GM12875 (cell line): Measurements from ENCODE around the gene RTN4IP1.

ENCODE experiments used
- H3K4me3 ChIP-seq: one replicate; pipeline ENCODE4 v1.5.1; 2011; ENCODE audit warnings: low read depth, low read length, control low read depth
- TF ChIP-seq, protein P1 (sequence below): IDR thresholded peaks from 2 replicates; pipeline ENCODE4 v1.5.1; 2011; ENCODE audit warnings: low read depth, mild to moderate bottlenecking, control low read depth, inconsistent platforms, low read length, moderate library complexity, borderline replicate concordance; ENCODE audit not compliant: insufficient read depth

The RTN4IP1 gene

DNA sequence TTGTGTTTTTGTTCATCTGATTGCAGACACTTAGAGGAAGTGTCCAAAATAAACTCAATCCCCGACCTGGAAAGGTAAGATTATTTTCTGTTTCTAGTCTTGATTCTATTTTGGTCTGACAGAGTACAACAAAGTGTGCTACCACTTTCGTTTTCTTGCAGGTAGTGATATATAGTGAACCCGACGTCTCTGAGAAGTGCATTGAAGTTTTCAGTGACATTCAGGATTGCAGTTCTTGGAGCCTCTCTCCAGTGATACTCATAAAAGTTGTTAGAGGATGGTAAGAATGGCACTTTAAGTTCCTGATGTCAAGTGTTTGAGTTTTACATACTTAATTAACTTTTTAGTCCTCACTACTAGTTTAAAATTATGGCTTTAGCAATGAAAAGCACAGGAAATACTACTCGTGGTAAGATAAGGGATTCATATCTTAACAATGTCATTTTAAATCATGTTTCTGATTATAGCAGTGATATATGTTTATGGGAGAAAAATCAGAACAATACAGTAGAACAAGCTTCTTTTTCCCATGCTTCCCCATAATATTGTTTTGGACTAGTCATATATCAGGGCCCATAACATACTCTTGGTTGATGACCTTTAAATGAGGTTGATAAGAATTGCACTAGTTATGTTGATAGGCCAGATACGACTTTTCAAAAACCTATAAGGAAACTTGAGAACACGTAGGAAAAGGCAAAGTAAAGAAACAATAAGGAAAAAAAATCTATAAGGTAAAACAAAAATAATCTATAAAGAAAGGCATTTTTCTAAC is 104.0 kb downstream of the RTN4IP1 start:
- no peak overlapping the region for H3K4me3 ChIP-seq
- TF ChIP-seq, protein P1, sequence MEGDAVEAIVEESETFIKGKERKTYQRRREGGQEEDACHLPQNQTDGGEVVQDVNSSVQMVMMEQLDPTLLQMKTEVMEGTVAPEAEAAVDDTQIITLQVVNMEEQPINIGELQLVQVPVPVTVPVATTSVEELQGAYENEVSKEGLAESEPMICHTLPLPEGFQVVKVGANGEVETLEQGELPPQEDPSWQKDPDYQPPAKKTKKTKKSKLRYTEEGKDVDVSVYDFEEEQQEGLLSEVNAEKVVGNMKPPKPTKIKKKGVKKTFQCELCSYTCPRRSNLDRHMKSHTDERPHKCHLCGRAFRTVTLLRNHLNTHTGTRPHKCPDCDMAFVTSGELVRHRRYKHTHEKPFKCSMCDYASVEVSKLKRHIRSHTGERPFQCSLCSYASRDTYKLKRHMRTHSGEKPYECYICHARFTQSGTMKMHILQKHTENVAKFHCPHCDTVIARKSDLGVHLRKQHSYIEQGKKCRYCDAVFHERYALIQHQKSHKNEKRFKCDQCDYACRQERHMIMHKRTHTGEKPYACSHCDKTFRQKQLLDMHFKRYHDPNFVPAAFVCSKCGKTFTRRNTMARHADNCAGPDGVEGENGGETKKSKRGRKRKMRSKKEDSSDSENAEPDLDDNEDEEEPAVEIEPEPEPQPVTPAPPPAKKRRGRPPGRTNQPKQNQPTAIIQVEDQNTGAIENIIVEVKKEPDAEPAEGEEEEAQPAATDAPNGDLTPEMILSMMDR, result no peak

GRCh38 chr6:106522562-106523250 is 106.6 kb downstream of the RTN4IP1 start:
- TF ChIP-seq, protein P1, result no peak
- H3K4me3 ChIP-seq, result peak overlapping the region; percentile 32
